GM21576 (cell line): ENCODE results near the gene SRGAP3.

Source experiments
- ATAC-seq: cut with Tn5 transposase; IDR thresholded peaks from one replicate; pipeline ENCODE4 v1.9.1; 2021; ENCODE audit warnings: mild to moderate bottlenecking, moderate library complexity; ENCODE audit not compliant: unreplicated experiment

SRGAP3 gene

DNA sequence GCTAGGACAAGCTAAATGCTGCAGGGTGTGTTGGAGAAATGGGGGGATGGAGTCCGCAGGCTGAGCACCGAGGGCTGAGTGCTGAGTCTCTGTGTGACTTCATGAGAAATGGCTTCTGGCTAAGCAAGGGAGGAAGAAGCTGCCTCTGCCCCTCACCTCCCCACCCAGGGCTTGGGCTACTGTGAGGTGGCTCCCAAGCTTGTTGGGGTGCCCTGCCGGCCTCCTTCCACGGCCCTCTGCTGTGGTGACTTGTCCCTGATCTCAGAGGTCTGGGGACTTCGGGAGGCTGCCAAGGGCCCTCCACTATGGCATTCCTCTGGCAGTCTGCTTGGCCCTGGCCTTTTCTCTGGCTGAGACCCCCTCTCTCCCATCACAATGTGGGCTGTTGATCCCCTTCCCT lies 256.1 kb downstream of the SRGAP3 start:
- no peak for ATAC-seq

DNA sequence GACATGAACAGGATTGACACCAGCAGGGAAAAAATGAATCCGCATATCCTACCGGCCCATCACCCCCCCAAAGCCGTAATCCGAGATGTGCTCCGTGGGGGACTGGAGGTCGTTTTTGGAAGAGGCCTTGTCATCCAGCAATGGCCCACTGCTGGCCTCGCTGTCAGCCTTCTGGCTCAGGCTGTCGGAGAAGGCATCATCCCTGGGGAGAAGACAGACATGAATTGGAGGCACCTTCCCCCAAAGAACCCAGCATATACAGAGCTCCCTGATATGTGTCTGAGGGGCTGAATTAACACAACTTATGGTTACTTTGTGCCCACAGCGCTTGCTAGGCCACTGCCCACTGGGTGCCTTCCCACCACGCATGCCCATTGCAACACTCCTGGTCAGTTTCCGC lies 256.6 kb downstream of the SRGAP3 start:
- no peak for ATAC-seq

DNA sequence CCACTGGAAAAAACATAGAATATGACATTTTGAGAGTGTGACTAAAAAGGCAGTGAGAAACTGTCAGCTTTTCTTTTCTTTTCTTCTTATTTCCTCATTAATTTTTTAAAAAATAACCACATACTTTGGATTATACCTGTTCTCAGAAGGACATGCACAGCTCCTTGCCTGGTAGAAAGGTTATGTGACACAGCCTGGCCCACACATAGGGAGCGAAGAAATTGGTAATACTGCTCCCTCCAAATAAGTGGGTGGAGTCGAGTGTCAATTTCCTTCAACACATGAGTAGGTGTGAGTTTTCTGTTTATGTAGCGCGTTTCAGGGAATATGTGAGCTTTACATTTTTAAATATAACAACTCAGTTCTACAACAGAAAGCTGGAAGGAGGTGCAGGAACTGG lies 257.2 kb downstream of the SRGAP3 start:
- no peak for ATAC-seq

GRCh38 chr3:8990266-8991215 lies 258.9 kb downstream of the SRGAP3 start:
- no peak for ATAC-seq

DNA sequence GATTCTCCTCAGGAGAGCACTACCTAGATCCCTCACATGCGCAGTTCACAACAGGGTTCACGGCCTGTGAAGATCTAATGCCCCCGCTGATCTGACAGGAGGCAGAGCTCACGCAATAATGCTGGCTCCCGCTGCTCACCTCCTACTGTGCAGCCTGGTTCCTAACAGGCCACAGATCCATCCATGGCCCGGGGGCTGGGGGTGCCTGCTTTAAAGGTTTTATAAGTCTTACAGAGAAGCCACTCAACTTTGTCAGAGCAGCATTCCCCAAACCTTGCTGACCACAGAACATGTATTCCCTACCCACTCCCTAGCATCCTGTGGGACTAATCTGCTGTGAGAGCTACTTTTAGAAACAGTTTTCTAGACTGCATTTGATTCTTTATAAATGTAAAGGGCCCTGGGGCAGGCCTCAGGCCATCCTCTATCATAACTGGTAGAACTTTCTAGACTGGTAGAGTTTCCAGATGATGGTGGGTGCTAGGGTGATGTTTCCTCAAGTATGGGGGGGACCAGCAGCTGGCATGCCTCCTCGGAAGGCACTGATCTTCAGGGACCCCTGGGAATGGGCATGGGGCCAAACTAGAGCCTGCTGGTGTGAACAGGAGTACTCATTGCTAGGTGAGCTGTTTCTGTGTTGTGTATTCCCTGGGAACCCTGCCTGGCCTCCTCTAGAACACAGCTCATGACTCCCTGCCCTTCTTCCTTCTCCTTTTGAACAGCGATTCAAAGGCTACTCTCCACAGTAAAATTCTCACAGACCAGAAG lies 260.5 kb downstream of the SRGAP3 start:
- no peak for ATAC-seq

DNA sequence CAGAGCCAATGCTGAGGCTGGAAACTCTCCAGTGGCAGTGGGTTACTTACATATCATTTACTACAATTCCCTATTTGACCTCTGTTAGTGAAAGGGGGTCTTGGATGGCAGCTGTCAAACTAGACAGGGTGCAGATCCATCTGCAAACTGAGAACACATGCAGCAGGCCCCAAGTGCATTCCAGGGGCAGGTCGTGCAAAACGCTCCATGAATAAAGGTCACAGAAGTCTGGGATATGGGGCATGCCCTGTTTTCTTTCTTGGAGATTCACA lies 261.1 kb downstream of the SRGAP3 start:
- ATAC-seq = no peak

GRCh38 chr3:8987645-8988383 lies 261.6 kb downstream of the SRGAP3 start:
- peak; percentile 85 for ATAC-seq

GRCh38 chr3:8987226-8987625 lies 262.2 kb downstream of the SRGAP3 start:
- ATAC-seq = no peak

GRCh38 chr3:8986741-8987140 lies 262.7 kb downstream of the SRGAP3 start:
- ATAC-seq = no peak

DNA sequence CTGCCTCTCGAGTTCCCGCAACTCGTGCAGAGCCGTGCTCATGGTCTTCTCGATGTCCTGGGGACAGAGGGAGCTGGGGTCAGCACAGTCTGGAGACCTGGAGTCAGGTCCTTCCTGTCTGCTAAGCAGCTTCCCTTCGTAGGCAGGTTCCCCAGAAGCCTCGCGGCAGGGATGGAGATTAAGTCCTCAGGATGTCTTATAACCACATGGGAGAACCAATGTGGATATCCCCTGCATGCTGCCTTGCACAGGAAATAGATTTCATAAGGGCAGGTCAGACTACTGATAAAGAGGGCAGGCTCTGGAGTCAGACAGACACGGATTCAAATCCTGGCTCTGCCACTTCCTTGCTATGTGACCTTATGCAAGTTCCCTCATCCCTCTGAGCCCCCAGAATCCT lies 263.6 kb downstream of the SRGAP3 start:
- no peak for ATAC-seq

- ATAC-seq = no peak
These were observed 264.0 kb downstream of the SRGAP3 start for GRCh38 chr3:8985411-8985831.

GRCh38 chr3:8984526-8984925 lies 264.9 kb downstream of the SRGAP3 start:
- no peak for ATAC-seq

- no peak for ATAC-seq
These were observed 265.4 kb downstream of the SRGAP3 start for GRCh38 chr3:8984081-8984480.

DNA sequence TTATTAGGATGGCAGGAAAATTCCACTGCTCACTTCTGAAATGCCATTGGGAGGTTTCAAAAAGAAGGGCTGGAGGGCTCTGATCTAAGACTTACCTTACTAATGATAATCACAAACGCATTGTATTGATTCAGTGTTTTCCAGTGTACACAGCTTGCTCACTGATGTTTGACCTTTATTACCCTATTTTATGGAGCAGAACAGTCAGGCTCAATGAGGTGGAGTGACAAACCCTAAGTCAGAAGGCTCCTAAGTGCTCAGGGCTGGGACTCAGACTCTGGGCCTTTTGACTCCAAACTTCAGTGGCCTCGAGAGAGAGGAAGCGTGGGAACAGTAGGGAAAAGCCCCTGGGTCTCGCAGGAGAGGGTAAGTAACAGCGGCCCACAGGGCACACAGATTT lies 265.9 kb downstream of the SRGAP3 start:
- no peak for ATAC-seq

- ATAC-seq = no peak
These were observed 266.4 kb downstream of the SRGAP3 start for GRCh38 chr3:8983026-8983425.

DNA sequence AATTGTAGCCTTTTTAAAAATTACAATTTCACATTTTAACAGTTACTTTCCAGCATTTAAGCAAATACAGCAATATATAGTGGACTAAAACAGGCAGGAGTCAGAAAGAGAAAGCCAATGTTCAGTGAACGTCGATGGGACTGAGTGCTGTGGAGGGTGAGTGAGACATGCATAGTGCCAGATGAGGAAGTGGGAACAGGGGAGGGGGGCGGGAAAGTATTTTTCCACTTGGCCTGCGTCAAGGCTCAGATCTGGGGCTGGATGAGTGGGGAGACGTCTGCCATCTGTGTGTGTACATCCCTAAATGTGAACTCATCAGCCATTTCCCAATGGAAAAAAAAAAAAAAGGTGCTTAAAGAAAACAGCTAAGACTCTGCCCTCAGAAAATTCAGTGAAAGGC lies 266.9 kb downstream of the SRGAP3 start:
- no peak for ATAC-seq

DNA sequence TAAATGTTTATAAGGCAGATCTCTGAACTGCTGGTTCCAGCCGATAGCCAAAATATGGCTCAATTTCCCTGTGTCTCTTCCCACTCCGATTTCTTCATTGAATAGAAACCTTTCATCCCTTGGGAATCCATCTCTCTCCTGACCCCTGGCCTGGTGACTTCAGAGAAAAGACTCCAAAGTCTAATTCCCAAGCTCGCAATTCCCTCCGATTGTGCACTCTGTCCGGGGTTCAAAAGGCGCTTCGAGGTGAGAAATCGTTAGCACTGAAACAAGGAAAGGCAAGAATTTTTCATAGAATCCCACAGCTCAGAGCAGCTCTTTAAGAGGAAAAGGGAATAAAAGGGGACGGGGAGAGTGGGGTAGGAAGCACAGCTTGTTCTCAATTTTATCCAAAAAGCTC lies 267.7 kb downstream of the SRGAP3 start:
- ATAC-seq = no peak

DNA sequence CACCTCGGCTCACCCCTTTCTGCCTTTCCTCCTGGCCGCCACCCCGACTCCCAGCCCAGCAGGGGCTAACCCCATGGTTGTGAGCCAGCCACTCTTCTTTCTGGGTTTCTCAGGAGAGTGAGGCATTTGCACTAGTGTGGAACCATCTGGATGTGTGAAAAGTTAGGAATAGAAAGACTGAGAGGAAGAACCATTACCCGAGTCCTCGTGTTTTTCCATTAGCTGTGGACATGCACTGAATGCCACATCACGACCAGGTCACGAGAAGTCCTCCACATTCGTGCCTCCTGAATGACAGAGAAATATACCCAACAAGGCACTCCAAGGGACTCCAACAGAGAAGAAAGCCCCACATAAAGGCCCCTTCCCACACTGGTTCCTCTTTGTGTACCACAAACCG lies 268.1 kb downstream of the SRGAP3 start:
- ATAC-seq = no peak

DNA sequence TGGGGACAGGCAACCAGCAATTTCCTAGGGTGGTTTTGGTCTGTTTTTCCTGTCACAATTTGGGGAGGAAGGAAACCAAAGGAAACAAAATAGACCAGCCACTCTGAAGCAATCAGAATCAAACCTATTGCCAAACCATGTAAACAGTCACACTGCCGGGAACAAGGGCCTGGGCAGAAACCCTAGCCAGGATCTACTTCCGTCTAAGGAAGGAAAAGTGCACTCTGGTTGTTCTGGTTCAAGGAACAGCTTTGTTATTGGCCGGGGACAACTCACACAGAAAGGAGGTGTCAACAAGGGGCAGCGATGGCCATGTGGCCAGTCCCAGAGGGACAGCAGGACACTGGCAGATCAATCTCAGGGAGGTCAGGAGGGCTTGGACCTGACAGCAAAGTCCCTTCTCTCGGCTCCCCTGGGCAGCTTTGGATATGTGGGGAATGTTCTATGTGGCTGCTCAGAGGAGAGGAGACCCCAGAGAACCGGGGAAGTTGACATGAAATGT lies 268.6 kb downstream of the SRGAP3 start:
- no peak for ATAC-seq

- ATAC-seq = no peak
These were observed 270.2 kb downstream of the SRGAP3 start for GRCh38 chr3:8979262-8979661.

DNA sequence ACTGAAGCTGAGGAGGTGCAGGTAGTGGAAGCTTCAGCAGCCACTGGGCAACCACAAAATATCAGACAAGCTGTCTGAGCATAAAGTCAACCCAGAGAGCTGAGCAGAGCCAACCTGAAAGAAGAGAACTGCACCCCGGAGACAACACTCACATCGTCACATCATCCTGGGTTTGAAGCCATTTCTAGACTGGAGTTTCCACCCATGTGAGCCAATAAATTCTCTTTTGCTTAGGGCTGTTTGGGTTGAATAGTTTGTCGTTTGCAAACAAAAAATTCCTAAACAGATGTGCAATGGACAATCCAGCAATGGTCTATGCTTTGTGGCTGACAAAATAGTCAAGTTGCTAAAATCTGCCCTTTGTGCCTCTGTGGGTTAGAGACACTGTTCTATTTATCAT lies 270.9 kb downstream of the SRGAP3 start:
- no peak for ATAC-seq
